ENCODE results near the gene RRN3. TPM values are rescaled to one million over a fixed set of nuclear protein-coding genes. Genes with fewer than 3 reads are reported as not detected.
"Not testable (repeated sequence)": the region's sequence is repeated elsewhere in the genome, so short reads cannot be mapped to it uniquely, and the experiment has no call there.

RRN3 gene, protein sequence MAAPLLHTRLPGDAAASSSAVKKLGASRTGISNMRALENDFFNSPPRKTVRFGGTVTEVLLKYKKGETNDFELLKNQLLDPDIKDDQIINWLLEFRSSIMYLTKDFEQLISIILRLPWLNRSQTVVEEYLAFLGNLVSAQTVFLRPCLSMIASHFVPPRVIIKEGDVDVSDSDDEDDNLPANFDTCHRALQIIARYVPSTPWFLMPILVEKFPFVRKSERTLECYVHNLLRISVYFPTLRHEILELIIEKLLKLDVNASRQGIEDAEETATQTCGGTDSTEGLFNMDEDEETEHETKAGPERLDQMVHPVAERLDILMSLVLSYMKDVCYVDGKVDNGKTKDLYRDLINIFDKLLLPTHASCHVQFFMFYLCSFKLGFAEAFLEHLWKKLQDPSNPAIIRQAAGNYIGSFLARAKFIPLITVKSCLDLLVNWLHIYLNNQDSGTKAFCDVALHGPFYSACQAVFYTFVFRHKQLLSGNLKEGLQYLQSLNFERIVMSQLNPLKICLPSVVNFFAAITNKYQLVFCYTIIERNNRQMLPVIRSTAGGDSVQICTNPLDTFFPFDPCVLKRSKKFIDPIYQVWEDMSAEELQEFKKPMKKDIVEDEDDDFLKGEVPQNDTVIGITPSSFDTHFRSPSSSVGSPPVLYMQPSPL
- 10.4 and 11.3 TPM in 2 replicates for polyA plus RNA-seq (2013)

DNA sequence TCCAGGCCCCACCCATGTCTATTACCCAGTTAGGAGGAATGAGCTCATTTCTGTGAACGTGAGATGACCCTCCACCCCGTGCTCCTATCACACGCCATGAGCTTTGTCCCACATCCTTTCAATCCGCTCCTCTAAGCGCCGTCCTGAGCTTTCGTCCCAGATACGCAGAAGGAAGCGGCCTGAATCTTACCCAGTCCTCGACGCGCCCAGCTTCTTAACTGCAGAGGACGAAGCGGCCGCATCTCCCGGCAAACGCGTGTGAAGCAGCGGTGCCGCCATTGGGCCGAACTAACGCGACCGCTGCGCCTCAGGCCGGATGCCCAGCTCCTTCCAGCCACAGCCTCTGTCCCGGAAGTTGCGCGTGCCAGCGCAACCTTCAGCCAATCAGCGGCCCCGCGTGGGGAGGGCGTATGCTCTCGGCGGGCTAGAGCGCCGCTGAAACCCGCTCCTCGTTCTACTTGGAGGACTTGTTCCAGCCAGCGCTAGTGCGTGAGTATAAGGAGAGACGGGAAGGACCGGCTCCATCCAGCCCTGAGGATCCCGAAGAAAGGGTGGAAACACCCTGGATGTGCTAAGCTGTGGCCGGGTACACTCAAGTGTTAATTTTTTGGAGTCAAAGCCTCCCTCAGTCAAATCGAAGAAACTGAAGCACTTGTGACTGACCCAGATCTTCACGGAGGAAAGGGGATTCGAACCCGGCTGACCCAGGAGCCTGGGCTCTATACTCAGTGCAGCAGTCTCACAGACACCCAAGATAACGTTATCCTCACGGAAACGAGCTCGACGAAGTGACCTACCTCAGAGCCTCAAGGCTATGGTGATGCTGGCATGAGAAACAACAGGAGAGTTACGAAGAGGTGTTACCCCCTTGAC, at the start of gene RRN3:
TSS of gene RRN3 (minus strand) at position 318 of the 873 bp plus-strand sequence. CDS start at position 279, 39 bp downstream.
- not testable (repeated sequence) for H2AK5ac ChIP-seq (ENCODE audit: low read length); H3K23ac ChIP-seq (ENCODE audit: low read length); H2BK120ac ChIP-seq (ENCODE audit: insufficient read depth, low read length, poor library complexity); H3K27ac ChIP-seq (ENCODE audit: low read depth, low read length); H3K79me2 ChIP-seq (ENCODE audit: control insufficient read depth, insufficient read depth, low read length, poor library complexity); H2BK12ac ChIP-seq (ENCODE audit: low read length); H3K27me3 ChIP-seq (ENCODE audit: insufficient read depth, low read length); H3K36me3 ChIP-seq (ENCODE audit: control insufficient read depth in 1 of 2, insufficient read depth in 2 of 2, low read length in 2 of 2); H2BK5ac ChIP-seq (ENCODE audit: low read depth, low read length, poor library complexity); H3K4me1 ChIP-seq (ENCODE audit: control insufficient read depth in 1 of 2, insufficient read depth in 2 of 2, low read length in 2 of 2); H3K79me1 ChIP-seq (ENCODE audit: low read length); H3K9me3 ChIP-seq (ENCODE audit: insufficient read depth, low read depth, low read length)
- Histone ChIP-seq H4K91ac (ENCODE audit: low read depth, low read length) (peak within 1 kb of the TSS; percentile 55), H2AFZ (ENCODE audit: insufficient read depth, low read length, poor library complexity) (peak within 1 kb of the TSS; percentile 83), H3K9ac (ENCODE audit: low read length) (peak within 1 kb of the TSS; percentile 70), H3K18ac (ENCODE audit: low read length) (peak within 1 kb of the TSS; percentile 63), H3K14ac (ENCODE audit: low read length) (peak within 1 kb of the TSS; percentile 53), H3K4ac (ENCODE audit: low read depth, low read length) (peak within 1 kb of the TSS; percentile 46), H3K4me3 (ENCODE audit: low read depth, low read length) (peak within 1 kb of the TSS; percentile 84), H4K8ac (ENCODE audit: low read depth, low read length) (peak within 1 kb of the TSS; percentile 96), H4K12ac (ENCODE audit: low read depth, low read length) (peak within 1 kb of the TSS; percentile 83), H3K4me2 (ENCODE audit: low read length) (peak within 1 kb of the TSS; percentile 65)
- no CpG with 5 or more reads among the region's 56 CpGs for WGBS (ENCODE audit: extremely low coverage, insufficient coverage, insufficient read length)
- DNase-seq = peak; percentile 91 to 95

DNA sequence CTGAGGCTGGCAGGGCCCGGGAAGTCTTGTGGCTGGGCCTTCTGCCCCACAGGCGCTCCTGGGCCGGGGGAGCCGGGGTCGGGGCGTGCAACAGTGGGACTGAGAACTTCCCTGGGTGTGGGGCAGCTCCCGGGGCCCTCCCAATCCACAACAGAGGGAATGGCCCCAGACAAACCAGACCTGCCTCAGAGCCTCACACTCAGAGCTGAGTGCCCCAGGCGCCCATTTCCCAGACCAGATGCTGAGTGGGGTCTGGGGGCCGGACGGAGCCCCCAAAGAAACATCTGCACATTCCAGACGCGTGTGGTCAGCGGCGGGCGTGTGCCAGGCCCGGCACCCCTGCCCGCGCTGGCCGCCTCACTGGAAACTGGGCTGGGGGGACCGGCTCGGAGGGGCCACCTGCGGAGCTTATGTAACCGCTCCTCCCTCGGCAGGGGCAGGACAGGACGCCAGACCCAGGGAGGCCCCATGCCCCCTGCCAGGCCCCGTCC, 49.6 kb upstream of the RRN3 start:
- H2AK5ac ChIP-seq (ENCODE audit: low read length); H3K23ac ChIP-seq (ENCODE audit: low read length); H2BK12ac ChIP-seq (ENCODE audit: low read length); H3K14ac ChIP-seq (ENCODE audit: low read length); H3K9me3 ChIP-seq (ENCODE audit: insufficient read depth, low read depth, low read length); H2BK120ac ChIP-seq (ENCODE audit: insufficient read depth, low read length, poor library complexity); H3K18ac ChIP-seq (ENCODE audit: low read length); H3K4me3 ChIP-seq (ENCODE audit: low read depth, low read length); H3K36me3 ChIP-seq (ENCODE audit: control insufficient read depth in 1 of 2, insufficient read depth in 2 of 2, low read length in 2 of 2); H3K9ac ChIP-seq (ENCODE audit: low read length); DNase-seq; H3K27me3 ChIP-seq (ENCODE audit: insufficient read depth, low read length); H3K79me1 ChIP-seq (ENCODE audit: low read length); H2AFZ ChIP-seq (ENCODE audit: insufficient read depth, low read length, poor library complexity); H3K79me2 ChIP-seq (ENCODE audit: control insufficient read depth, insufficient read depth, low read length, poor library complexity): not testable (repeated sequence)
- Histone ChIP-seq H4K91ac (ENCODE audit: low read depth, low read length) (peak overlapping the region; percentile 75), H2BK5ac (ENCODE audit: low read depth, low read length, poor library complexity) (peak overlapping the region; percentile 4), H3K4me2 (ENCODE audit: low read length) (peak overlapping the region; percentile 45), H3K27ac (ENCODE audit: low read depth, low read length) (peak overlapping the region; percentile 74), H4K8ac (ENCODE audit: low read depth, low read length) (peak overlapping the region; percentile 11), H4K12ac (ENCODE audit: low read depth, low read length) (peak overlapping the region; percentile 13), H3K4ac (ENCODE audit: low read depth, low read length) (peak overlapping the region; percentile 6), H3K4me1 (ENCODE audit: control insufficient read depth in 1 of 2, insufficient read depth in 2 of 2, low read length in 2 of 2) (peaks cover 14 to 23% of the 10 kb centered on the region in 2 experiments)
- WGBS (ENCODE audit: extremely low coverage, insufficient coverage, insufficient read length) = no CpG with 5 or more reads among the region's 26 CpGs

DNA sequence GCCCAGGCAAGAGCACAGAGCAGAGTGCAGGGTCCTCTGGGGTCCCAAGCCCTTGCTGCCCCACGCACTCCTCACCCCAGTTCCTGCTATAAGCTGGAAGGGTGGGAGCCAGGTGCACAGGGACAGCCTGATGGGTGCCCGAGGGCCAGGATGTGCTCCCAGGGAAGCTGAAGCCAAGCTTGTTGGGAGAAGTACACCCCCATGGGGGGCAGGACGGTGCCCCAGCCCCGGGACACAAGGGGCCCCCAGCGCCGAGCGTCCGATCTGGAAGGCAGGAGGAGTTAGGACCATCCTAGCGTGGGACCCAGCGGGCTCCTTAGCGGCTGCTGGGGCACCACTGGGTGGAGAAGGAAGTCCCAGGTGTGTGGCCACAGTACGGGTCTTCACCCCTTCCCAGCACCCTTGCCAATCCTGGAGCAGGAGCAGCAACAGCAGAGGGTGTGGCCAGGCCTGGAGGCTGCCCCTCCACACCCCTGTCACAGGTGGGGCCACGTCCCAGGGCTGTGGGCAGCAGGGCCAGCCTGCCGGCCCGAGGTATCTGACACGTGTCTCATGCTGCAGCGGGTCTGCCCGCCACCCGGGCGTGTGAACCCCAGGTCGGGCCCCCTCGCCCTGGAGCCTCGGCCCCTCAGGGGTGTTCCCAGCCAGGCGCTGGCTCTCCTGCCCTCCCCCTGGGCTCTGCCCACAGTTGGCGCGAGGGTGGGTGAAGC, 49.0 kb upstream of the RRN3 start:
- WGBS (ENCODE audit: extremely low coverage, insufficient coverage, insufficient read length) = no CpG with 5 or more reads among the region's 26 CpGs
- not testable (repeated sequence) for H3K9ac ChIP-seq (ENCODE audit: low read length); H3K79me2 ChIP-seq (ENCODE audit: control insufficient read depth, insufficient read depth, low read length, poor library complexity)

More for the DNA sequence above, 49.0 kb upstream of the RRN3 start:
- not testable (repeated sequence) for H4K12ac ChIP-seq (ENCODE audit: low read depth, low read length); H3K14ac ChIP-seq (ENCODE audit: low read length); H3K23ac ChIP-seq (ENCODE audit: low read length); H3K4me2 ChIP-seq (ENCODE audit: low read length); H2BK120ac ChIP-seq (ENCODE audit: insufficient read depth, low read length, poor library complexity); H4K91ac ChIP-seq (ENCODE audit: low read depth, low read length); H4K8ac ChIP-seq (ENCODE audit: low read depth, low read length); H2BK12ac ChIP-seq (ENCODE audit: low read length); H2AFZ ChIP-seq (ENCODE audit: insufficient read depth, low read length, poor library complexity); H2BK5ac ChIP-seq (ENCODE audit: low read depth, low read length, poor library complexity); H2AK5ac ChIP-seq (ENCODE audit: low read length); H3K27ac ChIP-seq (ENCODE audit: low read depth, low read length); H3K36me3 ChIP-seq (ENCODE audit: control insufficient read depth in 1 of 2, insufficient read depth in 2 of 2, low read length in 2 of 2); H3K27me3 ChIP-seq (ENCODE audit: insufficient read depth, low read length); H3K9me3 ChIP-seq (ENCODE audit: insufficient read depth, low read depth, low read length); H3K18ac ChIP-seq (ENCODE audit: low read length); DNase-seq; H3K4ac ChIP-seq (ENCODE audit: low read depth, low read length); H3K79me1 ChIP-seq (ENCODE audit: low read length); H3K4me3 ChIP-seq (ENCODE audit: low read depth, low read length)
- peaks cover 14 to 23% of the 10 kb centered on the region in 2 experiments for H3K4me1 ChIP-seq (ENCODE audit: control insufficient read depth in 1 of 2, insufficient read depth in 2 of 2, low read length in 2 of 2)

Data from trophoblast cell (in vitro differentiated cells and primary cell).